Measurements from ENCODE around the gene ING5.

ING5 gene

GRCh38 chr2:241701399-241702154, at the start of gene ING5:
Gene ING5, plus strand, starts transcription at chr2:241702039. Its CDS starts 27 bp downstream, at chr2:241702066.
- in situ Hi-C loops (cut with MboI; ENCODE audit: low pct_unique_long_range_greater_than_20kb, low sequenced_read_pairs, unreplicated experiment): no loop called here
- no peak for TF ChIP-seq CTCF (IDR thresholded peaks at IDR 0.05; ENCODE audit: extremely low read depth, insufficient read depth, missing control alignments)
- peak; percentile 94 for DNase-seq (ENCODE audit: low spot score)

- TF ChIP-seq CTCF (IDR thresholded peaks at IDR 0.05; ENCODE audit: extremely low read depth, insufficient read depth, missing control alignments): no peak
- in situ Hi-C loops (cut with MboI; ENCODE audit: low pct_unique_long_range_greater_than_20kb, low sequenced_read_pairs, unreplicated experiment): no loop called here
- no peak for DNase-seq (ENCODE audit: low spot score)
These were observed 49.7 kb upstream of the ING5 start for GRCh38 chr2:241652142-241652541.

- in situ Hi-C loops (cut with MboI; ENCODE audit: low pct_unique_long_range_greater_than_20kb, low sequenced_read_pairs, unreplicated experiment): no loop called here
- no peak for TF ChIP-seq CTCF (IDR thresholded peaks at IDR 0.05; ENCODE audit: extremely low read depth, insufficient read depth, missing control alignments)
- no peak for DNase-seq (ENCODE audit: low spot score)
These were observed 49.1 kb upstream of the ING5 start for GRCh38 chr2:241652722-241653121.

GRCh38 chr2:241653210-241653750, 48.6 kb upstream of the ING5 start:
- DNase-seq (ENCODE audit: low spot score): no peak
- in situ Hi-C loops (cut with MboI; ENCODE audit: low pct_unique_long_range_greater_than_20kb, low sequenced_read_pairs, unreplicated experiment): no loop called here
- no peak for TF ChIP-seq CTCF (IDR thresholded peaks at IDR 0.05; ENCODE audit: extremely low read depth, insufficient read depth, missing control alignments)

GRCh38 chr2:241654551-241654950, 47.3 kb upstream of the ING5 start:
- no peak for TF ChIP-seq CTCF (IDR thresholded peaks at IDR 0.05; ENCODE audit: extremely low read depth, insufficient read depth, missing control alignments)
- in situ Hi-C loops (cut with MboI; ENCODE audit: low pct_unique_long_range_greater_than_20kb, low sequenced_read_pairs, unreplicated experiment): no loop called here
- DNase-seq (ENCODE audit: low spot score): no peak

- no peak for DNase-seq (ENCODE audit: low spot score)
- in situ Hi-C loops (cut with MboI; ENCODE audit: low pct_unique_long_range_greater_than_20kb, low sequenced_read_pairs, unreplicated experiment): no loop called here
- no peak for TF ChIP-seq CTCF (IDR thresholded peaks at IDR 0.05; ENCODE audit: extremely low read depth, insufficient read depth, missing control alignments)
These were observed 46.2 kb upstream of the ING5 start for GRCh38 chr2:241655516-241656189.

All from GM13977 (cell line).